ENCODE results near the gene C5orf15. TPM values are rescaled to one million over a fixed set of nuclear protein-coding genes. Genes with fewer than 3 reads are reported as not detected.

The C5orf15 gene
- total RNA-seq, 2 experiments from 2014 or later = 23.7 to 26.7 TPM

GRCh38 chr5:133916479-133916878, 51.9 kb downstream of the C5orf15 start:
- no peaks in the 10 kb centered on the region for H3K36me3 Mint-ChIP-seq
- POLR2A ChIA-PET = no interaction called here
- no peak for DNase-seq
- H3K4me1 Mint-ChIP-seq (ENCODE audit: low read depth) = peaks cover 25% of the 10 kb centered on the region
- CTCF ChIA-PET = no interaction called here
- no peaks in the 10 kb centered on the region for H3K27me3 Mint-ChIP-seq
- H3K9me3 Mint-ChIP-seq = no peaks in the 10 kb centered on the region
- intact Hi-C loops (cut with micrococcal nuclease) = no loop called here
- no peak overlapping the region for H3K27ac Mint-ChIP-seq
- H3K4me3 Mint-ChIP-seq = no peak overlapping the region

DNA sequence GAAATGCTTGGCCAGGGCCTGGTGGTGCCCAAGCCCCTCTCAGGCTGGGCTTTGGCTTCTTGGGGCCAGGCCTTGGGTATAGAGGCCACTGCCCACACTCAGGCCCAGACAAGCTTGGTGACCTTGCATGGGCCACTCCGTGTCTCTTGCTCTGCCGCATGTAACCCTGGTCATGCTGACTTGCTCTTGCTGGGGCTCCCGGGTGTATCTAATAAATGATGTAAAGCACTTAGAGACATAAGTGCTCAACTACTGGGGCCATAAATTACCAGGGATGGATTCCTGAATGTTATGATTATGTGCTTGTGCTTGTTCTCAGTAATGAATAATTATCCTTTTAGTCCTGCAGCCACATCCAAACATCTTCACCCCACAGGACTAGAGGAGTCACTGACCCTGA, 54.0 kb downstream of the C5orf15 start:
- H3K27me3 Mint-ChIP-seq = no peaks in the 10 kb centered on the region
- no peaks in the 10 kb centered on the region for H3K36me3 Mint-ChIP-seq
- no peak overlapping the region for H3K4me3 Mint-ChIP-seq
- intact Hi-C loops (cut with micrococcal nuclease) = no loop called here
- no peaks in the 10 kb centered on the region for H3K9me3 Mint-ChIP-seq
- POLR2A ChIA-PET = no interaction called here
- CTCF ChIA-PET = no interaction called here
- no peak for DNase-seq
- no peak overlapping the region for H3K27ac Mint-ChIP-seq
- H3K4me1 Mint-ChIP-seq (ENCODE audit: low read depth) = peaks cover 10% of the 10 kb centered on the region

- H3K9me3 Mint-ChIP-seq = no peaks in the 10 kb centered on the region
- no peak overlapping the region for H3K4me3 Mint-ChIP-seq
- H3K36me3 Mint-ChIP-seq = no peaks in the 10 kb centered on the region
- H3K27ac Mint-ChIP-seq = no peak overlapping the region
- intact Hi-C loops (cut with micrococcal nuclease) = no loop called here
- H3K27me3 Mint-ChIP-seq = no peaks in the 10 kb centered on the region
- ChIA-PET POLR2A (no interaction called here), CTCF (no interaction called here)
- DNase-seq = no peak
- peaks cover 1% of the 10 kb centered on the region for H3K4me1 Mint-ChIP-seq (ENCODE audit: low read depth)
Measured at GRCh38 chr5:133913413-133914155, 54.8 kb downstream of the C5orf15 start.

DNA sequence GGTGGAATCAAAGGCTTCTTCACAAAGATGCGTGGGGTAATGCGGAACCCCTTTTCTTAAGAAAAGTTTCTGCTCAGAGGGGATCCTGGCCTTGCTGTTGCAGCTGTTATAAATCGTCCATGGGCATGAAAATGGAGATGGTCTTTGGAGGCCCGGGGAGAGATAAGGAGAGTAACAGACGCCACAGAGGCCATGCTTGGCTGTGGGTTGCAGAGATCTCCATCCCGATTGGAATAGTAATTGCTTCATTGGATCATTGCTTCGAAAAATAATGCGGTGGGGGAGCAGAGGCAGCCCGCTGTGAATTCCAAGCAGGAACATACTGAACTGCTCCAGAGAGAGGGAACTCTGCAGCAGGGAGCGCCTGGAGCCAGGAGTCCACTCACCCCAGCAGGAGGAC, 55.5 kb downstream of the C5orf15 start:
- ChIA-PET CTCF (no interaction called here), POLR2A (no interaction called here)
- no peak overlapping the region for H3K4me3 Mint-ChIP-seq
- DNase-seq = no peak
- intact Hi-C loops (cut with micrococcal nuclease) = no loop called here
- H3K27me3 Mint-ChIP-seq = no peaks in the 10 kb centered on the region
- H3K9me3 Mint-ChIP-seq = no peaks in the 10 kb centered on the region
- H3K36me3 Mint-ChIP-seq = no peaks in the 10 kb centered on the region
- H3K27ac Mint-ChIP-seq = no peak overlapping the region
- H3K4me1 Mint-ChIP-seq (ENCODE audit: low read depth) = no peaks in the 10 kb centered on the region

- DNase-seq = no peak
- Mint-ChIP-seq H3K27me3 (no peaks in the 10 kb centered on the region), H3K4me1 (ENCODE audit: low read depth) (no peaks in the 10 kb centered on the region), H3K4me3 (no peak overlapping the region), H3K9me3 (no peaks in the 10 kb centered on the region), H3K36me3 (no peaks in the 10 kb centered on the region), H3K27ac (no peak overlapping the region)
- POLR2A ChIA-PET = no interaction called here
- CTCF ChIA-PET = no interaction called here
- intact Hi-C loops (cut with micrococcal nuclease) = no loop called here
Measured at GRCh38 chr5:133910571-133910970, 57.9 kb downstream of the C5orf15 start.

- no peak for DNase-seq
- intact Hi-C loops (cut with micrococcal nuclease) = loop anchor here (5.0 kb wide), 1 partner anchor 33 kb away; no protein-coding TSS in a partner anchor
- Mint-ChIP-seq H3K4me3 (no peak overlapping the region), H3K27ac (no peak overlapping the region), H3K4me1 (ENCODE audit: low read depth) (no peaks in the 10 kb centered on the region), H3K27me3 (no peaks in the 10 kb centered on the region), H3K36me3 (no peaks in the 10 kb centered on the region), H3K9me3 (no peaks in the 10 kb centered on the region)
- POLR2A ChIA-PET = no interaction called here
- CTCF ChIA-PET = interaction anchor here (0.7 kb wide), 1 partner anchor 155 kb away, joined by 3 read pairs; no protein-coding TSS in a partner anchor
Measured at GRCh38 chr5:133909603-133910002, 58.8 kb downstream of the C5orf15 start.

GRCh38 chr5:133907075-133907474, 61.4 kb downstream of the C5orf15 start:
- Mint-ChIP-seq H3K27ac (no peak overlapping the region), H3K36me3 (no peaks in the 10 kb centered on the region), H3K27me3 (no peaks in the 10 kb centered on the region), H3K4me3 (no peak overlapping the region), H3K9me3 (no peaks in the 10 kb centered on the region), H3K4me1 (ENCODE audit: low read depth) (no peaks in the 10 kb centered on the region)
- DNase-seq = no peak
- POLR2A ChIA-PET = no interaction called here
- CTCF ChIA-PET = interaction anchor here (1.2 kb wide), 1 partner anchor 30 kb away, joined by 3 read pairs; no protein-coding TSS in a partner anchor
- intact Hi-C loops (cut with micrococcal nuclease) = loop anchor here (5.0 kb wide), 1 partner anchor 35 kb away; no protein-coding TSS in a partner anchor

DNA sequence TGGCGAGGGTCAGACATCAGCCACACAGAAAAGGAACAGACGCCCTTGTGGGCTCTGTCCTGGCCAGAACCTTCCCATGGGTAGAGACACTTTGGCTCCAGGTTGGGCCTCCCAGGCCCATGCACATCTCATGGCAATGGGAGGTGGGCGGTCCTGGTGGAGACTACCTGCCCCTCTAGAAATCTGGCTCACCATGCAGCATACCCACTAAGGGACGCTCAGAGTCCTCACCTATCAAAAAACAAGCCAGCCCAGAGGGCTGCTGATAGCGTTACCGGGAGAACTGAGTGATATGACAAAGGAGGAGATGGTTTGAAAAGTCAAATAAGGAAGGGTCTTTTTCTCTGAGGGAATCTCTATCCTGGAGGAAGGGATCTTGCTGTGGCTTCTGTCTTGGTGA, 62.1 kb downstream of the C5orf15 start:
- Mint-ChIP-seq H3K27ac (no peak overlapping the region), H3K36me3 (no peaks in the 10 kb centered on the region), H3K27me3 (no peaks in the 10 kb centered on the region), H3K4me3 (no peak overlapping the region), H3K9me3 (no peaks in the 10 kb centered on the region), H3K4me1 (ENCODE audit: low read depth) (no peaks in the 10 kb centered on the region)
- peak; percentile 26 for DNase-seq
- CTCF ChIA-PET = interaction anchor here (1.2 kb wide), 1 partner anchor 30 kb away, joined by 3 read pairs; no protein-coding TSS in a partner anchor
- intact Hi-C loops (cut with micrococcal nuclease) = loop anchor here (5.0 kb wide), 1 partner anchor 36 kb away; no protein-coding TSS in a partner anchor
- POLR2A ChIA-PET = no interaction called here

Other genes with a start within 250 kb of the C5orf15 start
- gene VDAC1, start 36.4 kb upstream of the C5orf15 start, total RNA-seq = 100 to 1,000 TPM; 407 to 416 TPM
- 10 to 100 TPM; 59.3 to 65.6 TPM for gene TCF7, start 146.1 kb upstream of the C5orf15 start, total RNA-seq
- 100 to 1,000 TPM; 284 to 286 TPM for gene SKP1, start 208.3 kb upstream of the C5orf15 start, total RNA-seq

Measured in activated CD4-positive, alpha-beta memory T cell treated with anti-CD3 and anti-CD28 coated beads for 36 hours (primary cell).